Fibroblast of villous mesenchyme (primary cell): Measurements from ENCODE around the gene RPS21. TPM values are rescaled to one million over a fixed set of nuclear protein-coding genes. Genes with fewer than 3 reads are reported as not detected.
A peak's percentile ranks its signal among the peaks of the same experiment; 100 is the strongest.

ENCODE experiments used
- DNase-seq: peaks from one replicate; pipeline ENCODE4 v3.0.0-alpha.2; 2010; ENCODE audit warnings: low read depth
- H3K4me3 ChIP-seq: 2 replicates; pipeline ENCODE4 v1.5.1; 2011; ENCODE audit warnings: low read depth, mild to moderate bottlenecking, low read length
- total RNA-seq: library from RNA; depleted of rRNA; stranded (reverse); fragments of >200 nt; gene quantifications from 2 replicates; pipeline ENCODE4 v1.2.3, GENCODE V29; 2012
- TF ChIP-seq, protein P1 (sequence below): IDR thresholded peaks from 2 replicates; pipeline ENCODE4 v1.5.1; 2012; ENCODE audit warnings: low read depth, mild to moderate bottlenecking, low read length; ENCODE audit not compliant: insufficient read depth

Gene RPS21
- total RNA-seq, 1 donor: 457 TPM

DNA sequence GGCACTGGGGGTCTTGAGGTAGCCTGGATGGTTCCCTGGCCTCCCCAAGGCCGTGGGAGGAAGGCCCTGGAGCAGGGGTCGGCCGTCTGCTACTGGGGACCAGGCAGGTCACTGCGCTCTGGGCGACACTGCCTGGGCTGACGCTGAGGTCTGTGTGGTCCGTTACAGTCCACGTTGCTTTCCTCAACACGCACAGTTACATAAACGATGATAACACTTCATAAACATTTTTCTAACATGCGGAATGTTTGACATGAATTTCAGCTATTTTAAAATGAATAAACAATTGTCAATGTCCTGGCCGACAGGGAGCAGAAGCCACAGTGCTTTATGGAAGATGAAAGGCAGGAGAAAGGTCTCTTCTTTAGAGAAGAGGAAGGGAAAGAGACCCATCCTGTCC is 50.6 kb downstream of the RPS21 start:
- DNase-seq: peak; percentile 4
- TF ChIP-seq, protein P1, sequence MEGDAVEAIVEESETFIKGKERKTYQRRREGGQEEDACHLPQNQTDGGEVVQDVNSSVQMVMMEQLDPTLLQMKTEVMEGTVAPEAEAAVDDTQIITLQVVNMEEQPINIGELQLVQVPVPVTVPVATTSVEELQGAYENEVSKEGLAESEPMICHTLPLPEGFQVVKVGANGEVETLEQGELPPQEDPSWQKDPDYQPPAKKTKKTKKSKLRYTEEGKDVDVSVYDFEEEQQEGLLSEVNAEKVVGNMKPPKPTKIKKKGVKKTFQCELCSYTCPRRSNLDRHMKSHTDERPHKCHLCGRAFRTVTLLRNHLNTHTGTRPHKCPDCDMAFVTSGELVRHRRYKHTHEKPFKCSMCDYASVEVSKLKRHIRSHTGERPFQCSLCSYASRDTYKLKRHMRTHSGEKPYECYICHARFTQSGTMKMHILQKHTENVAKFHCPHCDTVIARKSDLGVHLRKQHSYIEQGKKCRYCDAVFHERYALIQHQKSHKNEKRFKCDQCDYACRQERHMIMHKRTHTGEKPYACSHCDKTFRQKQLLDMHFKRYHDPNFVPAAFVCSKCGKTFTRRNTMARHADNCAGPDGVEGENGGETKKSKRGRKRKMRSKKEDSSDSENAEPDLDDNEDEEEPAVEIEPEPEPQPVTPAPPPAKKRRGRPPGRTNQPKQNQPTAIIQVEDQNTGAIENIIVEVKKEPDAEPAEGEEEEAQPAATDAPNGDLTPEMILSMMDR: no peak
- H3K4me3 ChIP-seq: no peak overlapping the region

DNA sequence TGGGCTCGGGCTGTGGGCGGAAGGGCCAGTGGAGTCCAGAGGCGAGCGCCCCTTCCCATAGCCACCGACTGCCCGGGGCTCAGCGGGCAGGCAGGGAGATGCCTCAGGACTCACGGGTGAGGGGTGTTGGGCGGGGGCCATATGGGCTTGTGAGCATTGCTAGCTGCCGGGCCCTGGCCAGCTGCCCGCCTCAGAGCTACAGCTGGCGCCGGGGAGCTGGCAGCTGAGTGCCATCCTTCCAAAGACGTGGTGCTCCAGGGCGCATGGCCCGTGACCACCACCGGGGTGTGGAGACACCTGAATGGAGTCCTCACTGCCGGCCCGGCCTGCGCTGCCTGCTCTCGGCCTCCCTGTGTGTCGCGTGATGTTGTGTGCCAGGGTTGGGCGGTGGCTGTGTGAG is 51.0 kb downstream of the RPS21 start:
- no peak overlapping the region for H3K4me3 ChIP-seq
- peak; percentile 2 for DNase-seq
- TF ChIP-seq, protein P1: no peak

Other genes with a start within 250 kb of the RPS21 start
- gene PSMA7, start 243.7 kb upstream of the RPS21 start, total RNA-seq: 295 and 322 TPM in 2 replicates
- 14.2 and 14.8 TPM in 2 replicates for gene SS18L1, start 243.3 kb upstream of the RPS21 start, total RNA-seq
- gene MTG2, start 204.1 kb upstream of the RPS21 start, total RNA-seq: 19.9 and 22.5 TPM in 2 replicates
- not detected in 2 replicates for gene HRH3, start 166.8 kb upstream of the RPS21 start, total RNA-seq
- gene OSBPL2, start 148.6 kb upstream of the RPS21 start, total RNA-seq: 27.7 and 36.7 TPM in 2 replicates
- 111 and 138 TPM in 2 replicates for gene ADRM1, start 84.1 kb upstream of the RPS21 start, total RNA-seq
- 35.1 and 55.3 TPM in 2 replicates for gene LAMA5, start 19.8 kb upstream of the RPS21 start, total RNA-seq
- gene CABLES2, start 20.2 kb downstream of the RPS21 start, total RNA-seq: 1.7 and 1.9 TPM in 2 replicates
- not detected in 2 replicates for gene RBBP8NL, start 40.4 kb downstream of the RPS21 start, total RNA-seq
- gene GATA5, start 88.9 kb downstream of the RPS21 start, total RNA-seq: not detected in 2 replicates